ENCODE data around the gene DDX10.

The DDX10 gene

GRCh38 chr11:108664730-108665525, at the start of gene DDX10:
DDX10 (plus strand) TSS chr11:108665069; CDS start chr11:108665154, 85 bp downstream.
- H3K4me1 ChIP-seq (ENCODE audit: control insufficient read depth in 1 of 2, insufficient read depth in 2 of 2, low read length in 2 of 2) = peaks cover 19 to 20% of the 10 kb centered on the region in 2 donors
- no peak within 1 kb of the TSS for H3K27ac ChIP-seq (ENCODE audit: low read depth, low read length)
- no peaks in the 10 kb centered on the region for H3K27me3 ChIP-seq (ENCODE audit: control insufficient read depth in 1 of 2, insufficient read depth in 2 of 2, low read length in 2 of 2)
- H3K9ac ChIP-seq (ENCODE audit: low read depth in 1 of 2, low read length in 2 of 2) = peak within 1 kb of the TSS; percentile 67 to 72
- no peaks in the 10 kb centered on the region for H3K9me3 ChIP-seq (ENCODE audit: control insufficient read depth in 1 of 2, low read length in 2 of 2)
- peak within 1 kb of the TSS; percentile 91 to 92 for H3K4me3 ChIP-seq (ENCODE audit: low read depth in 1 of 2, low read length in 2 of 2)
- H3K36me3 ChIP-seq (ENCODE audit: control insufficient read depth in 1 of 2, insufficient read depth in 2 of 2, low read length in 2 of 2) = peaks cover 0 to 10% of the 10 kb centered on the region in 2 donors

- Histone ChIP-seq H3K9ac (ENCODE audit: low read depth in 1 of 2, low read length in 2 of 2) (no peak overlapping the region), H3K27ac (ENCODE audit: low read depth, low read length) (no peak overlapping the region), H3K27me3 (ENCODE audit: control insufficient read depth in 1 of 2, insufficient read depth in 2 of 2, low read length in 2 of 2) (no peaks in the 10 kb centered on the region), H3K4me1 (ENCODE audit: control insufficient read depth in 1 of 2, insufficient read depth in 2 of 2, low read length in 2 of 2) (no peaks in the 10 kb centered on the region), H3K9me3 (ENCODE audit: control insufficient read depth in 1 of 2, low read length in 2 of 2) (no peaks in the 10 kb centered on the region), H3K4me3 (ENCODE audit: low read depth in 1 of 2, low read length in 2 of 2) (no peak overlapping the region), H3K36me3 (ENCODE audit: control insufficient read depth in 1 of 2, insufficient read depth in 2 of 2, low read length in 2 of 2) (no peaks in the 10 kb centered on the region)
Measured at GRCh38 chr11:108616549-108616948, 48.3 kb upstream of the DDX10 start.

- Histone ChIP-seq H3K9ac (ENCODE audit: low read depth in 1 of 2, low read length in 2 of 2) (no peak overlapping the region), H3K4me3 (ENCODE audit: low read depth in 1 of 2, low read length in 2 of 2) (no peak overlapping the region), H3K36me3 (ENCODE audit: control insufficient read depth in 1 of 2, insufficient read depth in 2 of 2, low read length in 2 of 2) (no peaks in the 10 kb centered on the region), H3K27me3 (ENCODE audit: control insufficient read depth in 1 of 2, insufficient read depth in 2 of 2, low read length in 2 of 2) (no peaks in the 10 kb centered on the region), H3K4me1 (ENCODE audit: control insufficient read depth in 1 of 2, insufficient read depth in 2 of 2, low read length in 2 of 2) (no peaks in the 10 kb centered on the region), H3K9me3 (ENCODE audit: control insufficient read depth in 1 of 2, low read length in 2 of 2) (no peaks in the 10 kb centered on the region), H3K27ac (ENCODE audit: low read depth, low read length) (no peak overlapping the region)
Measured at GRCh38 chr11:108617055-108617454, 47.8 kb upstream of the DDX10 start.

GRCh38 chr11:108618529-108618928, 46.3 kb upstream of the DDX10 start:
- Histone ChIP-seq H3K4me3 (ENCODE audit: low read depth in 1 of 2, low read length in 2 of 2) (no peak overlapping the region), H3K27ac (ENCODE audit: low read depth, low read length) (no peak overlapping the region), H3K36me3 (ENCODE audit: control insufficient read depth in 1 of 2, insufficient read depth in 2 of 2, low read length in 2 of 2) (no peaks in the 10 kb centered on the region), H3K9ac (ENCODE audit: low read depth in 1 of 2, low read length in 2 of 2) (no peak overlapping the region), H3K4me1 (ENCODE audit: control insufficient read depth in 1 of 2, insufficient read depth in 2 of 2, low read length in 2 of 2) (no peaks in the 10 kb centered on the region), H3K27me3 (ENCODE audit: control insufficient read depth in 1 of 2, insufficient read depth in 2 of 2, low read length in 2 of 2) (no peaks in the 10 kb centered on the region), H3K9me3 (ENCODE audit: control insufficient read depth in 1 of 2, low read length in 2 of 2) (no peaks in the 10 kb centered on the region)

- Histone ChIP-seq H3K9ac (ENCODE audit: low read depth in 1 of 2, low read length in 2 of 2) (no peak overlapping the region), H3K9me3 (ENCODE audit: control insufficient read depth in 1 of 2, low read length in 2 of 2) (no peaks in the 10 kb centered on the region), H3K36me3 (ENCODE audit: control insufficient read depth in 1 of 2, insufficient read depth in 2 of 2, low read length in 2 of 2) (no peaks in the 10 kb centered on the region), H3K4me1 (ENCODE audit: control insufficient read depth in 1 of 2, insufficient read depth in 2 of 2, low read length in 2 of 2) (no peaks in the 10 kb centered on the region), H3K27me3 (ENCODE audit: control insufficient read depth in 1 of 2, insufficient read depth in 2 of 2, low read length in 2 of 2) (no peaks in the 10 kb centered on the region), H3K27ac (ENCODE audit: low read depth, low read length) (no peak overlapping the region), H3K4me3 (ENCODE audit: low read depth in 1 of 2, low read length in 2 of 2) (no peak overlapping the region)
Measured at GRCh38 chr11:108620958-108621772, 43.7 kb upstream of the DDX10 start.

GRCh38 chr11:108622341-108622740, 42.5 kb upstream of the DDX10 start:
- Histone ChIP-seq H3K4me1 (ENCODE audit: control insufficient read depth in 1 of 2, insufficient read depth in 2 of 2, low read length in 2 of 2) (no peaks in the 10 kb centered on the region), H3K9me3 (ENCODE audit: control insufficient read depth in 1 of 2, low read length in 2 of 2) (no peaks in the 10 kb centered on the region), H3K27ac (ENCODE audit: low read depth, low read length) (no peak overlapping the region), H3K36me3 (ENCODE audit: control insufficient read depth in 1 of 2, insufficient read depth in 2 of 2, low read length in 2 of 2) (no peaks in the 10 kb centered on the region), H3K4me3 (ENCODE audit: low read depth in 1 of 2, low read length in 2 of 2) (no peak overlapping the region), H3K27me3 (ENCODE audit: control insufficient read depth in 1 of 2, insufficient read depth in 2 of 2, low read length in 2 of 2) (no peaks in the 10 kb centered on the region), H3K9ac (ENCODE audit: low read depth in 1 of 2, low read length in 2 of 2) (no peak overlapping the region)

- Histone ChIP-seq H3K4me1 (ENCODE audit: control insufficient read depth in 1 of 2, insufficient read depth in 2 of 2, low read length in 2 of 2) (no peaks in the 10 kb centered on the region), H3K9me3 (ENCODE audit: control insufficient read depth in 1 of 2, low read length in 2 of 2) (peaks cover 0 to 6% of the 10 kb centered on the region in 2 donors), H3K27ac (ENCODE audit: low read depth, low read length) (no peak overlapping the region), H3K9ac (ENCODE audit: low read depth in 1 of 2, low read length in 2 of 2) (no peak overlapping the region), H3K4me3 (ENCODE audit: low read depth in 1 of 2, low read length in 2 of 2) (no peak overlapping the region), H3K27me3 (ENCODE audit: control insufficient read depth in 1 of 2, insufficient read depth in 2 of 2, low read length in 2 of 2) (no peaks in the 10 kb centered on the region), H3K36me3 (ENCODE audit: control insufficient read depth in 1 of 2, insufficient read depth in 2 of 2, low read length in 2 of 2) (no peaks in the 10 kb centered on the region)
Measured at GRCh38 chr11:108624196-108624925, 40.5 kb upstream of the DDX10 start.

- no peaks in the 10 kb centered on the region for H3K36me3 ChIP-seq (ENCODE audit: control insufficient read depth in 1 of 2, insufficient read depth in 2 of 2, low read length in 2 of 2)
- H3K27me3 ChIP-seq (ENCODE audit: control insufficient read depth in 1 of 2, insufficient read depth in 2 of 2, low read length in 2 of 2) = no peaks in the 10 kb centered on the region
- peaks cover 0 to 6% of the 10 kb centered on the region in 2 donors for H3K9me3 ChIP-seq (ENCODE audit: control insufficient read depth in 1 of 2, low read length in 2 of 2)
- H3K27ac ChIP-seq (ENCODE audit: low read depth, low read length) = no peak overlapping the region
- H3K4me1 ChIP-seq (ENCODE audit: control insufficient read depth in 1 of 2, insufficient read depth in 2 of 2, low read length in 2 of 2) = no peaks in the 10 kb centered on the region
- no peak overlapping the region for H3K9ac ChIP-seq (ENCODE audit: low read depth in 1 of 2, low read length in 2 of 2)
- no peak overlapping the region for H3K4me3 ChIP-seq (ENCODE audit: low read depth in 1 of 2, low read length in 2 of 2)
Measured at GRCh38 chr11:108628326-108628725, 36.5 kb upstream of the DDX10 start.

- Histone ChIP-seq H3K4me1 (ENCODE audit: control insufficient read depth in 1 of 2, insufficient read depth in 2 of 2, low read length in 2 of 2) (no peaks in the 10 kb centered on the region), H3K27me3 (ENCODE audit: control insufficient read depth in 1 of 2, insufficient read depth in 2 of 2, low read length in 2 of 2) (no peaks in the 10 kb centered on the region), H3K27ac (ENCODE audit: low read depth, low read length) (no peak overlapping the region), H3K36me3 (ENCODE audit: control insufficient read depth in 1 of 2, insufficient read depth in 2 of 2, low read length in 2 of 2) (no peaks in the 10 kb centered on the region), H3K9ac (ENCODE audit: low read depth in 1 of 2, low read length in 2 of 2) (no peak overlapping the region), H3K9me3 (ENCODE audit: control insufficient read depth in 1 of 2, low read length in 2 of 2) (peaks cover 0 to 6% of the 10 kb centered on the region in 2 donors), H3K4me3 (ENCODE audit: low read depth in 1 of 2, low read length in 2 of 2) (no peak overlapping the region)
Measured at GRCh38 chr11:108628812-108629211, 36.1 kb upstream of the DDX10 start.

GRCh38 chr11:108629274-108629673, 35.6 kb upstream of the DDX10 start:
- Histone ChIP-seq H3K9ac (ENCODE audit: low read depth in 1 of 2, low read length in 2 of 2) (no peak overlapping the region), H3K4me3 (ENCODE audit: low read depth in 1 of 2, low read length in 2 of 2) (no peak overlapping the region), H3K36me3 (ENCODE audit: control insufficient read depth in 1 of 2, insufficient read depth in 2 of 2, low read length in 2 of 2) (no peaks in the 10 kb centered on the region), H3K27ac (ENCODE audit: low read depth, low read length) (no peak overlapping the region), H3K9me3 (ENCODE audit: control insufficient read depth in 1 of 2, low read length in 2 of 2) (peaks cover 0 to 6% of the 10 kb centered on the region in 2 donors), H3K27me3 (ENCODE audit: control insufficient read depth in 1 of 2, insufficient read depth in 2 of 2, low read length in 2 of 2) (no peaks in the 10 kb centered on the region), H3K4me1 (ENCODE audit: control insufficient read depth in 1 of 2, insufficient read depth in 2 of 2, low read length in 2 of 2) (no peaks in the 10 kb centered on the region)

Data from duodenal mucosa (tissue), 2 donors.